ENCODE measurements around the gene COL19A1. TPM values are rescaled to one million over a fixed set of nuclear protein-coding genes. Genes with fewer than 3 reads are reported as not detected.

Gene COL19A1
- total and polyA plus RNA-seq, 9 of the 15 experiments (the other 6 are each of a cell fraction or from before 2014, with no cell fraction given) = not detected

GRCh38 chr6:70073637-70074036 lies 207.3 kb downstream of the COL19A1 start:
- H4K20me1 ChIP-seq (replicated peaks; ENCODE audit: control insufficient read depth, insufficient read depth, low read length) = no peaks in the 10 kb centered on the region
- no peak overlapping the region for H2AFZ ChIP-seq (ENCODE audit: low read depth, low read length)
- no peaks in the 10 kb centered on the region for H3K27me3 ChIP-seq (ENCODE audit: control insufficient read depth in 2 of 2, insufficient read depth in 2 of 2, low read length in 2 of 2)
- TF ChIP-seq USF2 (CRISPR knock-in tag; IDR thresholded peaks at IDR 0.05) (no peak), C11orf30 (IDR thresholded peaks at IDR 0.05; ENCODE audit: low read depth) (0 out of 2 replicates have a peak, but pooled peaks have one; percentile 6), DACH1 (IDR thresholded peaks at IDR 0.05; ENCODE audit: partially characterized antibody) (no peak), ZNF316 (IDR thresholded peaks at IDR 0.05) (peak; percentile 51; the same call in 1 of the 2 replicates)
- no TSS peak for BruUV-seq (replicated peaks)
- H3K9ac ChIP-seq (ENCODE audit: insufficient read depth in 1 of 2, low read depth in 2 of 2, low read length in 2 of 2) = no peak overlapping the region
- no peaks in the 10 kb centered on the region for H3K79me2 ChIP-seq (ENCODE audit: control insufficient read depth, insufficient read depth, low read length)
- ATAC-seq = no peak
- H3K9me1 ChIP-seq (ENCODE audit: control insufficient read depth, insufficient read depth, low read length) = no peaks in the 10 kb centered on the region
- ChIA-PET POLR2A (no interaction called here), CTCF (ENCODE audit: low intra/inter-chr PET ratio) (no interaction called here)
- DNase-seq (ENCODE audit: extremely low read depth in 1 of 4, low spot score in 3 of 4) = no peak
- no peaks in the 10 kb centered on the region for H3K4me1 ChIP-seq (replicated peaks in 1 of 2; ENCODE audit: control insufficient read depth in 2 of 2, insufficient read depth in 2 of 2, low read length in 2 of 2)
- no peaks in the 10 kb centered on the region for H3K9me3 ChIP-seq (replicated peaks; ENCODE audit: control insufficient read depth, insufficient read depth, low read depth, low read length)
- in situ Hi-C loops (cut with MboI) (no loop called here), intact Hi-C loops (cut with micrococcal nuclease) (no loop called here)
- H3K36me3 ChIP-seq (ENCODE audit: control insufficient read depth, insufficient read depth, low read length) = no peaks in the 10 kb centered on the region
- no peak for FAIRE-seq
- no peak overlapping the region for H3K4me2 ChIP-seq (ENCODE audit: insufficient read depth, low read length)
- no peak overlapping the region for H3K27ac ChIP-seq (ENCODE audit: extremely low read depth, low read depth, low read length)
- no peak overlapping the region for H3K4me3 ChIP-seq

- CTCF ChIA-PET (ENCODE audit: low intra/inter-chr PET ratio) = no interaction called here
- 3% methylated on average over 3 of the region's 3 CpGs for WGBS (ENCODE audit: insufficient coverage, low coverage, missing lambda C conversion rate)
- TF ChIP-seq ARHGAP35 (IDR thresholded peaks at IDR 0.05; ENCODE audit: partially characterized antibody) (no peak), SNIP1 (IDR thresholded peaks at IDR 0.05; ENCODE audit: low read depth) (no peak), ZNF609 (CRISPR knock-in tag; IDR thresholded peaks at IDR 0.05; ENCODE audit: borderline replicate concordance) (no peak), NFIC (IDR thresholded peaks at IDR 0.05) (no peak), MXI1 (IDR thresholded peaks at IDR 0.05; ENCODE audit: low read depth, low read length) (no peak)
Measured at GRCh38 chr6:70079241-70079640, 212.9 kb downstream of the COL19A1 start.

More at GRCh38 chr6:70079241-70079640, 212.9 kb downstream of the COL19A1 start:
- no peak overlapping the region for H3K9ac ChIP-seq (ENCODE audit: insufficient read depth in 1 of 2, low read depth in 2 of 2, low read length in 2 of 2)
- no peaks in the 10 kb centered on the region for H3K27me3 ChIP-seq (ENCODE audit: control insufficient read depth in 2 of 2, insufficient read depth in 2 of 2, low read length in 2 of 2)
- DNase-seq (ENCODE audit: extremely low read depth in 1 of 4, low spot score in 3 of 4) = no peak
- no peak overlapping the region for H3K27ac ChIP-seq (ENCODE audit: extremely low read depth, low read depth, low read length)
- intact Hi-C loops (cut with micrococcal nuclease) (no loop called here), in situ Hi-C loops (cut with MboI) (no loop called here)
- POLR2A ChIA-PET = no interaction called here
- H3K79me2 ChIP-seq (ENCODE audit: control insufficient read depth, insufficient read depth, low read length) = no peaks in the 10 kb centered on the region
- no peak overlapping the region for H3K4me3 ChIP-seq
- no peaks in the 10 kb centered on the region for H3K9me3 ChIP-seq (replicated peaks; ENCODE audit: control insufficient read depth, insufficient read depth, low read depth, low read length)
- no peak overlapping the region for H3K4me2 ChIP-seq (ENCODE audit: insufficient read depth, low read length)
- no peak for FAIRE-seq
- no TSS peak for BruUV-seq (replicated peaks)
- H3K36me3 ChIP-seq (ENCODE audit: control insufficient read depth, insufficient read depth, low read length) = no peaks in the 10 kb centered on the region
- no peaks in the 10 kb centered on the region for H3K9me1 ChIP-seq (ENCODE audit: control insufficient read depth, insufficient read depth, low read length)
- no peaks in the 10 kb centered on the region for H3K4me1 ChIP-seq (replicated peaks in 1 of 2; ENCODE audit: control insufficient read depth in 2 of 2, insufficient read depth in 2 of 2, low read length in 2 of 2)
- no peak for ATAC-seq
- no peak overlapping the region for H2AFZ ChIP-seq (ENCODE audit: low read depth, low read length)
- H4K20me1 ChIP-seq (replicated peaks; ENCODE audit: control insufficient read depth, insufficient read depth, low read length) = no peaks in the 10 kb centered on the region
